ELF-1 (cell line): ENCODE results near the gene LNX1.
"Not testable (repeated sequence)": the region's sequence is repeated elsewhere in the genome, so short reads cannot be mapped to it uniquely, and the experiment has no call there.

Experiments
- DNase-seq: peaks from one replicate; pipeline ENCODE4 v3.0.0-alpha.2; 2016; ENCODE audit warnings: low read depth, low spot score

LNX1 gene

DNA sequence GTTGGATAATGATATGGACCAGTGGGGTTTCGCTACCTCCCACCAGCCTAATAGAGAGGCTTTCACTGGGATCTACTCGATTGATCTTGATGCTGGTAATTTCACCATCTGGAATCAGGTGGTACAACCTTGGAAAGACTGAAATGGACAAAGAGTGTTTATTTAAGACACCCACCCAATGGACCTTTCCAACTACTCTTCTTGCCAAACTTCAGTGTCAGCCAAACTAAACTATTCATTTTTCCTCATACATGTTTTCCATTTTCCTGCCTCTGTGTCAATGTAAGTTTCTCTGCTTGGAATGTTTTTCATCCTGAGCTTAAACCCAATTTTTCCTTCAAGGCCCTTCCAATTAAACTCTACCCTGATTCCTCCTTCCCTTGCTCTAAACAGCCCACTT lies 92.6 kb downstream of the LNX1 start:
- no peak for DNase-seq

DNA sequence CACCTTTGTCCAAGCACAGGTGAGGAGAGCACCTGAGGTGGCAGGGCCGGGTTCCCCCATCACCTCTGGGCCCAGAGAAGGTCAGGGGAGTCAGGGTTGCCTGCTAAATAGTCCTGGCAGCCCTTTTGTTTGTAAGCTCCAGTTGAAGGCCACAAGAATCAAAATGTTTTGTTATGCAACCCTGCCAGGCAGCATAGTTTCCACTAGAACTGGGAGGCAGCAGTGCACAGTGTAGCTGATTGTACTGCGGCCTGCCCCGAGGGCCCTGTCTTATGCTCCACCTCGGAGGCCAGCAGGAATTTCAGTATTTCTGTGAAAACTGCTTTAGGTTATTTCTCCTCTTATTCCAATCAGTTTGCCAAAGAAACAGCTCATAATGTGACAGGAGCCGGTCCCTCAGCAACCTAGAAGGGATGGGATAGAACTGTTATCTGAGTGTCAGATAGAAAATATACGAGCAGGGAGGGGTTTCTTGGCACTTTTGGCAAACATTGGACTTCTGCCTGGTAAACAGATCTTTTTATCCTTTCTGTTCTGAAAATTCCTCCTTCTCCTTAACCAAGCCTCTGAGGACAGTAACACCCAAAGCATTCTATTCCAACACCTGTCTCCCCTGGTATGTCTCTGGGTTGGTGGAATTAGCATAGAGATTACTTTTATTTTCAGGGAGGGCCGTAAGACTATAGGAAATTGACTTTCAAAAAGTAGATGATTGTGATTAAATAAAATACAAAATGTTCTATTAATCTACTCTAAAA lies 93.6 kb downstream of the LNX1 start:
- DNase-seq, result peak; percentile 85

DNA sequence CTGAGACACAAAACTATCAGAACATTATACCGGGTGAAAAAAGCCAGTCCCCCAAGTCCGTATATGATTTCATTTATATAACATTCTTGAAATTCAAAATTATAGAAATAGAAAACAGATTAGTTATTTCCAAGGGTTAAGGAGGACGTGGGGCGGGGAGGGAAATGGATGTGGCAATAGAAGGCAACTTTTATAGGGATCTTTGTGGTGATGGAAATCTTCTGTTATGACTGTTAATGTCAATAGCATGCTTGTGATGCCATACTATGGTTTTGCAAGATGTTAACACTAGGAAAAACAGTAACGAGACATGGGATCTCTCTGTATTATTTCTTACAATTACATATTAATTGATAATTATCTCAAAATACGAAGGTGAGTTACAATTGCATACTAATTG lies 96.4 kb downstream of the LNX1 start:
- DNase-seq, result no peak

DNA sequence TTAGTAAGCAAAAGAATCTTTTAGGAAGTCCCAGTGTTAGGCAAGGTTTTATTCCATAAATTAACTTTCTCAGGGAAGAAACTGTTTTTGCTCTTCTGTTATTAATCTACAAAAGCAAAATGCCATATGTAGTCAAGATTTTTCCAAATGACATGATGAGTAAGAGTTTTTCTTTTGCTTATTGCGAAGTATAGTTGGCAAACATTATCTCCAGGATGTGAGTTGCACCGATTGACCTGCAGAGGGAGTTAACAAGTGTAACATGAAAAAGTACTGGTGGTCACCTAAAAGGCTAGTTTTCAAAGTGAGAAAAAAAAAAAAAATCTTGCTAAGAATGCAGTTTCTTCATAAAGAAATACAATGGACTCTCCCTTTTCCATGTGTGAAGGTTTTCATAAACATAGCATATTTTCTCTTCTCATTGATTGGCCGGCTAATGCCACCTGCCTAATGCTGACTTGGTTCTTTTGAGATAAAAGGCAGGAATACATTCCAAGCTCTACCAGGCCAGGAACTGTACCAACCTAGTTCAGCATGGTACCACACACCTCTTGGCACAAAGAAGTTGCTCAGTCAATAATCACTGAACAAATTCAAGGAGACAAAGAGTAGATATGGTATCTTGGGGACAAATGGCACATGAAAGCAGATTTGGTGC lies 100.2 kb downstream of the LNX1 start:
- no peak for DNase-seq

DNA sequence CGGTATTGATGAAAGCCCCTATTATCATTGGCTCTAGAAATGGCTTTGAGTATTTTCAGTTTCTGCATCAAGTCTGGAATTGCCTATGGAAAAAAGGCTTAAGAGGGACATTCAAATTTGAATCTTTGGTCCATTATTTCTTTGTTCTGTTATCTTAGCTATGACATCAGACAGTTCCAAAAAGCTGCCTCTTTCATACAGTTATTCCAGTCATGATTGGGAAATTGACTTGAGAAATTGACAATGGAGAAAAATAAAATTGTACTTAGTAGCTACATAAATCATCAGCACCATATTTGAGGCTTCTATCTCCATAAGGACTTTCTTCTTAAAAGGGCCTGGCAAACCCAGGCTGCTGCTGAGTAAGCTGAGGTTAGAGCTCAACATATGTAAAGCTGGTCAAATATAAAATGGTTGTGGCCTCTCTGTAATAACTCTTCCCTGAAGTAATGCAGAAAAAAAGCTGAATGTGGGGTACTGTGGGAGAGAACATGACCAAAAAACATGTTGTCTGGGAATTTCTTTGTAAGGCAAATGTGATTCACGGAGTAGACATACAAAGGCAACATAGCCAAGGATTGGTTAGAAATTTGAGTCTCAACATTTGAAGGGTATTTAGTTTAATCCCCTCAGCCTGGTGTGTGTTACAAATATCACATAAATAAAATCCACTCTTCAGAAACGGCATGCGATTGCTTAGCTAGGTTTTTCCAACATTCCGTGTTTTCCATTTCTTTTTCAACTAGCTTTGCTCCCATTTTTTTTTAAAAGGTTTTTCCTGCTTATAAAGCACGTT lies 100.9 kb downstream of the LNX1 start:
- no peak for DNase-seq

DNA sequence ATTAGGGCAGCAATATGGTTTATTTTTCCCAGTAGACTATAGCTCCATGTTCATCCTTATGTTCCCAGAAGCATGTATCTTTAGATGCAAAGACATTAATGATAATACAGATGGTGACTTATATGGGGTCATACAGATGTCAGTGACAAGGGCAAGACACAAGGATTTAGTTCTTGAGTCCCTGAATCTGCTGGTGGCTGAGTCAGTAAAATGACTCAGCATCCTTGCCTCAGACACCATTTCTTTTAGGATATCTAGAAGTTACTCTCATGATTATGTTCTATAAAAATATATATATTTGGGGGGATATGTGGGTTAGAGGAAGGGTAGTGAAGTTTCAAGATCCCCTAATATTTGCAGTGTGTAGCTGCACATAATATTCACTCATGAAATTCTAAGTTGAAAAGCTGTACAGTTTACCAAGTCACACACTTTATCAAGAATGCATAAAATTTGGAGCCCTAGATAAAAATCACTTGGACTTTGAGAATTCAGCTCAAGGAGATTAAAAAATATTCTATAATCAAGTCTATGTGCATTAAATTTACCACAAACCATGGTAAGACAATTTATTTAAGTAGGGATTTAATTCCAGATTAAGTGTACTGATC lies 101.9 kb downstream of the LNX1 start:
- DNase-seq, result no peak

DNA sequence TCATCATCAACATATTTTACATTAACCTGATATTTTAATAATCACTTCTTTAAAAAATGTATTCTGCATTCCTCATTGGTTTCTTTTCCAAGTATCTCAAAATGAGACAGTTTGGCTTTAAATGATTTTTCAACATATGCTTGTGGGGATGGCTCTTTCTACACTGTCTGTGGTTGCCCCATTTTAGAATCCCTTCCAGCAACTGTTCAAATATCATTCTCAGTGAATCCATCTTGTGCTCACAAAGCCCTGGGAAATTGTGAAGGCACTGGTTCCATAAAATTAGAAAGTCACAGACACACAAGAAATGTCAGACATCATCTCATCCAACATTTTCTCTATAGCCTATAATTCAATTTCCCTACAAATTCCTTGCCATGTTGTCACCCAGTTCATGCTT lies 103.5 kb downstream of the LNX1 start:
- no peak for DNase-seq

DNA sequence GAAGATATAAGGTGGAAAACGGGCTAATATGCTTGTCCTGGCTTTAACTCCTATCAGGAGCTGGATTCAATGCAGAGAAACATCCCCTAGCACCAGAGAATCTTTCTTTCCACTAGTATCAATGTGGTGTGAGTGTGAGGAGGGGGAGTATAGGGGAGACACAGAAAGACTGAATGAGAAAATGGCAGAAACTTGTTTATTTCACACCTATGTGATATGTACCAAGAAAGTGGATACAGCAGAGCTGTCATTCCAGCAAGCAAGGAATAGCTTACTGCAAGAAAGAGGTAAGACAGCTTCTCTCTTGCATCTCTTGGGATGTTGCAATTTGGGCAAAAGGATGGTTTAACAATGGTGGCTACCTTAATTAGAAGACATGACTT lies 105.6 kb downstream of the LNX1 start:
- DNase-seq, result no peak

DNA sequence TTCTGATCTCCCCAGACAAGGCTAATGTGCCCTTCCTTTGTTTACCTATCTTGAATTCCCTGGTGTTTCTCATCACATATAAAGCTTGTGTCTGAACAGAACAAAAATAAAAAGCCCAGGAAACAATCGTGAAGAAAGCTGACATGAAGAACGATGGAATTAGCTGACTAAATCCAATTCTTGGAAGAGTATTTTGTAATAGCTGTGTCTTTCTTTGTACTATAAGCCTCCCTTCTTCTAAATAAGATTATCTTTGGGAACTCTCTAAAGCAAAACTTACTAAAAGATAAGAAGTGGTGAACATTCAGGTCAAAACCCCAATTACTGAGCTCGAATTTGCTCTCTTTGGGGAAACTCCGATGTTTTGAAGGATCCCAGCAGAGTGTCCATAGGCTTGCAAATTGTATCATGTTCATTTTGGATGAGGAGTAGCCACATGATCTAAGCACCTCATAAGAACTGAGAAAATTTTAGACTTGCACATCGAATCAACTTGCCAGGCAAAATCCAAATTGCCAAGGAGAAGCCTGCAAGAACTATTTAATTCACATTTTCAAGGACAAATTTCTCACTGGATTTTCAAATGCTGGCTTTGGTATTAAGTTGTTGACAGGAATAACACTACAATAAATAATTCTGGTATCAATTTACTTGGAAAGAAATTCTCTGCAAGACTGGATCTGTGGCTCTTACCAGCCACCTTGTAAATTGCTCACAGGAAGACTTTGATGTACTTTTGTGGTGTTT lies 106.2 kb downstream of the LNX1 start:
- no peak for DNase-seq

DNA sequence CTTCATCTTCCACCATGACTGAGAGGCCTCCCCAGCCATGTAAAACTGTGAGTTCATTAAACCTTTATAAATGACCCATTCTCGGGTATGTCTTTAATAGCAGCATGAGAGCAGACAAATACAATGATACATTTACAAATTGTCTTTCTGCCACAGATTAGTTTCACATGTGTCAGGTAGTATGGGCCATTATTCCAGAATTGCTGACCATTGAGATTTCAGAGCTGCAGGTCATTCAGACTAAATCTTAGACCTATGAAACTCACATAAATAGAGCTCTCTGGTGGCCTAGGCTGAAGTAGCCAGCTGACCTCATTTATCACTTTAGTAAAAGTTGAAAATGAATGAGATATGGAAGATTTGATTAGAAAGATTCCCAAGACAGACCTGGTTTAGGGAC lies 108.0 kb downstream of the LNX1 start:
- DNase-seq, result no peak

DNA sequence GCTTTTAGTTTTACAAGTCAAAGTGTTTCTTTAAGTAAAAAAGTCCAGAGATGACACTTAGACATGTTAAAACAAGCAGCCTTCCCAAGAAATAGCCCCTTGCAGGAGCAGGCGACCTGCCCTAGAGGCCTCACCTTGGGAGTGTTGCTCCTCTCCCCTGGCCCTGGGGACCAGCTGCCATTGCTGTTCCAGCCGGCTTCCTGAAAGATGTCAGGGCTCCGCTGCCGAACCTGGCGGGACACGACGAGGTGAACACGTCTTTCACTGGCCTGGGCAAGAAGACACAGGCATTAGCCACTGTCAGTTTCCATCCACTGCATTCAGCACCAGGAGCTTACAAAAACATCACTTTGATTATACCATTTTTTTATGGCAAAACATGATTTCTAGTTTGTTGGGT lies 109.7 kb downstream of the LNX1 start:
- DNase-seq, result no peak

DNA sequence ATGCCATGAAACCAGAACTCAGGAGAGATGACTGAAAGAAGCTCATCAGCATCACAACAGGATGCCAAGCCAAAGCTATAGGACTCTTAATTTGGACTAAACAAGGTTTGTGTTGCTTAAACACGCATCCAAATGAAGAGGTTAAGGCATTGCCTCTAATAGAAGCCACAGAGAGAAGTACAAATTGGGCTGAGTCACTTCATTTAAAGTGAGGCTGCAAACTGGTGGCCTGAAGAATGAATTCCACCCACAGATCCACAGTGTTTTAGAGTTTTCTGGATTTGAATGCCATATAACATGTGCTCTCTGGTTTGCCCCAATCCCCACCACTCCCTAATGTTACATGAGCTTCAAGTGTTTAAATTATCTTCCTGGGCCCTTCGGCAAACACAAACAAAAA lies 110.4 kb downstream of the LNX1 start:
- no peak for DNase-seq

DNA sequence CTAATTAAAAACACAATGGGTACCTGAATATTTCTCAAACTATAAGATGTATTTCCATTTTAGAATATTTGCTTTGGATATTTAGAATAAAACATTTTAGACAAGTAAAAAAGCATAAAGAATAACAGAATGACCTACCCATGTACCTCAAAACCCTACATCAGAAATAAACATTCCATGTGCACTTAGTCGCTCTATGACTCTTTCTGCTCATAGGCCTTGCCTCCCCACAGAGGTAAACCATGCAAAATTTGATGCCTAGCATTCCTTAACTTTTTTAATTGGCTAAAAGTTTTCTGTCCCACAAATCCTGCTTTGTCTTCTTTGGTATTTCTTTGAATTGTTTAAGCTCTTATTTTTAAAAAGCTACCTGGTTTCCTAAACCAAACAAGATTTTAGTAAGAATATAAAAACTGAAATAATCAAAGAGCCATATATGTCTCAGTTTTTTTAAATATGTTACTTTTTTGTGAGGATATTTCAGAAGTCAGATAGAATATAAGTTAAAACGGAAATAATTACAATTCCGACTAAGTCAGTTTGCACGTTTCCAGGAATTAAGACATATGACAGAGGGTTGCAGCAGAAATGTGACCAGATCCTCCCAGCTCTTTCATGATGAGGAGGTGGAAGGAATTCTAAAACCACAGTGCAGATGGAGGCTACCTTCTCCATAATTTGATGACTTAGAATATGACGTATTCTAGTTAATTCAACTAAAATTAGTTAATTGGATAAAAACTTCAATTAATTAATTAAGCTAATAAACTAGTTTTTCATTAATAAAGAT lies 111.4 kb downstream of the LNX1 start:
- no peak for DNase-seq

DNA sequence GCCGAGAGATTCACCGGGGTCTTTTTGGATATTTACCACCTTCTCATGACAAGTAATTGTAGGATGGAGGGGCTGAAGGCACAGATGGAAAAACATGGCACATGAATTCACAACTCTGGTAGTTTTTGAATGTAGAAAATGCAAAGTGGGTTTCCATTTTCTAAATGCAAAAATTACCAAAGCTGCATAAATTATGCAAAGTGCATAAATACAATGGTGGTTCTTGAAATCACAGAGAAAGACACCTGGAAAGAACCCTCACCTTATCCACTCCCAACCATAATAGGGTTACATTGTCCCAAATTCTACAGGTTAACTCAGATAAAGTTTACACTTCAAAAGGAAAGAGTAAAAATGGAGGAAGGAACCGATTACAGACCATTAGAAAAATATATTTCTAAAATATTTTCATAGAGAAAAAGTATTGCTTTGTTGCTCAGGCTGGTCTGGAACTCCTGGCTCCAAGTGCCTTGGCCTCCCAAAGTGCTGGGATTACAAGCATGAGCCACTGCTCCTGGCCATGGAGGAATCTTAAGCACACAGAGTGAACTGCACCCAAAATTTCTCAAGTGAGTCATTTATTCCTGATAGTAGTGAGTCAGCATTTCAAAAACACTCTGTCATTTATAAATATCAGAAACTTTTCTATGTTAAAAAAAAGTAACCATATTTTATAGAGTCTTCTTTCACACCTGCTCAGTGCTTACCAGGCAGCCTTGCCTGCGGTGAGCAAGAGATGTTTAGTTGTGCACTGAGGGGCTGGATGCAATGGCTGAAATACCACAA lies 112.4 kb downstream of the LNX1 start:
- no peak for DNase-seq

DNA sequence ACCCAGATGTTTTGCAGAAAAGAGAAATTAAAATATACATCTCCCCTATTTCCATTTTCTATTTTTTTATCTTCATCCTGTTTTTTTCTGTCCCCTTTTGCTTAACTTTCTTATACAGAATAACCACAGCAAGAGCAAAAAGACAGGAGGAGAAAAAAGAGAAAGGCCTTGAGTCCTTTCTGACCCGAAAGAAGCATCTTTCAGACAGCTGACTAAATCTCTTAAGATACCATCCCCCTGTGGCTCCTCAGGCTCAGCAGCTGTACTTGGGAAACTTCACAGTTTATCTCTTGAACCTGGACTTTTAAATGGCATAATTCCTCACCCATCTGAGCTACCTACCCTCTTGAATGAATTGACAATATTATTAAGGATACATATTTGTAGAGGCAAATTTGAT lies 113.7 kb downstream of the LNX1 start:
- DNase-seq, result no peak

DNA sequence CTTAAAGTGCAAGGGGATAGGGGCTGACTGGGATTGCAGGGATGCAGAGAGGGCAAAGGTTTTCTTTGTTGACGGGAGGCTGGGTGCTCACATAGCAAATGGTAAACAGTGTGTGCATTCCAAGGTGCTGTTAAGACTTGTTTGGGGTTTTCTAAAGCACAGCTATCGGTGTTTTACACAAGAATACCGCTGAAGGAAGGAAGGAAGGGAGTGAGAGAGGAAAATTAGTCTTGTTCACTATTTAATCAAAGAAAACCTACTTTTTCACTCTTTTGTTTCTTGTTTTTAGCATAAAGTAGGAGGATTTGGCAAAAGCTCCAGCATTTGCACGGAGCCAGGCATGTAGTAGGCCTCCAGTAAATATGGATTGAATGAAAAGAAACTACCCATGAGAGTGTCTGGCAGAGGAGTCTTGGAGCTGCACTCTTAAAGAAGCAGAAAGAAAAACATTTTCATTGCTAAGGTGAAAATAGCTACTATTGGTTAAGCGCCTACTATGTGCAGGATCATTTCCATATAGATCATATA lies 114.2 kb downstream of the LNX1 start:
- DNase-seq, result peak; percentile 81

DNA sequence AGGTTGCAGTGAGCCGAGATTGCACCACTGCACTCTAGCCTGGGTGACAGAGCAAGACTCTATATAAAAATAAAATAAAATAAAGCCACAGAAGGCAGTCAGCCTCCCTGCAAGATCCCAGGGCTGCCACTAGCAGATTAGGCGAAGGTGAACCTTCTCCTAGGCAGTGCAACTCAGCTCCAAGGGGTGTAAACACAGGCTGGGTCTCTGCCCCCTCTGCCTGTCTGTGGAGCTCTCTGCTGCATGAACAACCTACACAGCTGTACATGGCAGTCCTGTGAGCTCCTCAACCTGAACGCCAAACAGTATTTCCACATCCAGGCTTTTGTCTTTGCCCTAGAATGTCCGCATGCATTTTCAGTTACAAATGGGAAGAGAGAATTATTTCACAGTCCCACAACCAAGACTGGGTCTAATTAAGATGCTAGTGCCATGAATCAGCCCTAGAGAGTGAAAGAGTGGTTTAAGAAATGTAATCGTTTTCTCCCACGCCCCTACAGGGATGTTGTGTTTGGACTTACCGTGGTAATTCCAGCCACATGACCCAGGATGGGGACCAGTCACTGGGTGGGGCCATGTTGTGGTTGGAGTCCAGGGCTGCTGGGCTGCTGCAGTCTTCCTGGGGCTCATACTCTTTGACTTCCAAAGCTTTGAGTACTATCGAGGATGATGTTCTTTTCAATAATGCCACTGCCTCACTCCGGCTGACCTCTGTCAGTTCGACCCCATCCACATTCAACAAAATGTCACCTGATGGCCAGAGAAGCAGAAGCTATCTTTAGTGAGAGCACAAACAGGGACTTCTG lies 114.9 kb downstream of the LNX1 start:
- peak; percentile 16 for DNase-seq

DNA sequence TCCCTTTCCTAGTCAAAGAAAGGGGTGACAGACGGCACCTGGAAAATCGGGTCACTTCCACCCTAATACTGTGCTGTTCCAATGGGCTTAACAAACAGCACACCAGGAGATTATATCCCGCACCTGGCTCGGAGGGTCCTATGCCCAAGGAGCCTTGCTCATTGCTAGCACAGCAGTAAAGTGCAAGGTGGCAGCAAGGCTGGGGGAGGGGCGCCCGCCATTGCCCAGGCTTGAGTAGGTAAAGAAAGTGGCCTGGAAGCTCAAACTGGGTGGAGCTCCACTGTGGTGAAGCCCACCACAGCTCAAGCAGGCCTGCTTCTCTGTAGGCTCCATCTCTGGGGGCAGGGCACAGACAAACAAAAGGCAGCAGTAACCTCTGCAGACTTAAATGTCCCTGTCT lies 124.7 kb downstream of the LNX1 start:
- not testable (repeated sequence) for DNase-seq

DNA sequence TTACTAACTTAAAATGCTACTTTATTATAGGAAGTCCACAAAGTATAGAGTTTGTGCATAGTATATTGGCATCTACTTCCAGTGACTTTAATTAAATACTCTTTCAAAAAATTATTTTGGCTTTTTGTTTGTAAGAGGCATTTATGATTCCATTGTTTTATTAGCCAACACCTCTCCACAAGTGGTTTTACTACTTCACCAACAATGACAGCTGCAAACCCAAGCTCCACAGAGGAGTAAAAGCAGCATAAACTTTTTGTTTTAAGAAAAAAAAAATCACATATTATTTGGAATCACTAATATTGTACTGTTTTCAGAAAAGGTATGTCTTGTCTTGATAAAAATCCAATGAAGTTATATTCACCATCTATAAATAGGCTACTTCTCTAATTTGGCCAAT lies 125.4 kb downstream of the LNX1 start:
- no peak for DNase-seq
